ENCODE measurements around the gene RNF213.

The RNF213 gene

DNA sequence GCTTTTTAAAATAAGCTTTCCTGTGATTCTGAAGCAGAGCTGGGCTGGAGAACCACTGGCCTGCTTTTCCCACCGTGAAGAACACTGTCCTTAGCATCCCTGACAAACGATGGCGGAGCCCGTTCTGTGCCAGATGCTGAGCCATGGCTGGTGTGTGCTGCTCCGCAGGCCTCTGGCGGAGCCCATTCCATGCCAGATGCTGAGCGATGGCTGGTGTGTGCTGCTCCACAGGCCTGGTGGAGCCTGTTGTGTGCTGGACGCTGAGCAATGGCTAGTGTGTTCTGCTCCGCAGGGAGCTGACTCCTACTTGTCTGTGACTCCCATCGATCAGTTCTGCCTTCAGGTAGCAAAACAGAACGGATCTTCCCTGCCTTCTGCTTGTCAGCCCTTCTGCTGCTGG is 158.6 kb downstream of the RNF213 start:
- H3K4me3 ChIP-seq (replicated peaks; ENCODE audit: insufficient read depth, low read length): no peak overlapping the region
- no peak for DNase-seq (ENCODE audit: low read depth in 1 of 2, low spot score in 1 of 2)
- peaks cover 3% of the 10 kb centered on the region for H3K27me3 ChIP-seq (ENCODE audit: insufficient read depth, poor library complexity, severe bottlenecking)
- TF ChIP-seq, protein P1, sequence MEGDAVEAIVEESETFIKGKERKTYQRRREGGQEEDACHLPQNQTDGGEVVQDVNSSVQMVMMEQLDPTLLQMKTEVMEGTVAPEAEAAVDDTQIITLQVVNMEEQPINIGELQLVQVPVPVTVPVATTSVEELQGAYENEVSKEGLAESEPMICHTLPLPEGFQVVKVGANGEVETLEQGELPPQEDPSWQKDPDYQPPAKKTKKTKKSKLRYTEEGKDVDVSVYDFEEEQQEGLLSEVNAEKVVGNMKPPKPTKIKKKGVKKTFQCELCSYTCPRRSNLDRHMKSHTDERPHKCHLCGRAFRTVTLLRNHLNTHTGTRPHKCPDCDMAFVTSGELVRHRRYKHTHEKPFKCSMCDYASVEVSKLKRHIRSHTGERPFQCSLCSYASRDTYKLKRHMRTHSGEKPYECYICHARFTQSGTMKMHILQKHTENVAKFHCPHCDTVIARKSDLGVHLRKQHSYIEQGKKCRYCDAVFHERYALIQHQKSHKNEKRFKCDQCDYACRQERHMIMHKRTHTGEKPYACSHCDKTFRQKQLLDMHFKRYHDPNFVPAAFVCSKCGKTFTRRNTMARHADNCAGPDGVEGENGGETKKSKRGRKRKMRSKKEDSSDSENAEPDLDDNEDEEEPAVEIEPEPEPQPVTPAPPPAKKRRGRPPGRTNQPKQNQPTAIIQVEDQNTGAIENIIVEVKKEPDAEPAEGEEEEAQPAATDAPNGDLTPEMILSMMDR (IDR thresholded peaks at IDR 0.05; ENCODE audit: insufficient read depth, low read length): no peak
- TF ChIP-seq GABPA (IDR thresholded peaks at IDR 0.05; ENCODE audit: low read depth): no peak
- no peak for TF ChIP-seq SPI1 (IDR thresholded peaks at IDR 0.05; ENCODE audit: borderline replicate concordance, low read depth)
- no peak for TF ChIP-seq POLR2AphosphoS5 (IDR thresholded peaks at IDR 0.05; ENCODE audit: low read depth)
- TF ChIP-seq, protein P2, sequence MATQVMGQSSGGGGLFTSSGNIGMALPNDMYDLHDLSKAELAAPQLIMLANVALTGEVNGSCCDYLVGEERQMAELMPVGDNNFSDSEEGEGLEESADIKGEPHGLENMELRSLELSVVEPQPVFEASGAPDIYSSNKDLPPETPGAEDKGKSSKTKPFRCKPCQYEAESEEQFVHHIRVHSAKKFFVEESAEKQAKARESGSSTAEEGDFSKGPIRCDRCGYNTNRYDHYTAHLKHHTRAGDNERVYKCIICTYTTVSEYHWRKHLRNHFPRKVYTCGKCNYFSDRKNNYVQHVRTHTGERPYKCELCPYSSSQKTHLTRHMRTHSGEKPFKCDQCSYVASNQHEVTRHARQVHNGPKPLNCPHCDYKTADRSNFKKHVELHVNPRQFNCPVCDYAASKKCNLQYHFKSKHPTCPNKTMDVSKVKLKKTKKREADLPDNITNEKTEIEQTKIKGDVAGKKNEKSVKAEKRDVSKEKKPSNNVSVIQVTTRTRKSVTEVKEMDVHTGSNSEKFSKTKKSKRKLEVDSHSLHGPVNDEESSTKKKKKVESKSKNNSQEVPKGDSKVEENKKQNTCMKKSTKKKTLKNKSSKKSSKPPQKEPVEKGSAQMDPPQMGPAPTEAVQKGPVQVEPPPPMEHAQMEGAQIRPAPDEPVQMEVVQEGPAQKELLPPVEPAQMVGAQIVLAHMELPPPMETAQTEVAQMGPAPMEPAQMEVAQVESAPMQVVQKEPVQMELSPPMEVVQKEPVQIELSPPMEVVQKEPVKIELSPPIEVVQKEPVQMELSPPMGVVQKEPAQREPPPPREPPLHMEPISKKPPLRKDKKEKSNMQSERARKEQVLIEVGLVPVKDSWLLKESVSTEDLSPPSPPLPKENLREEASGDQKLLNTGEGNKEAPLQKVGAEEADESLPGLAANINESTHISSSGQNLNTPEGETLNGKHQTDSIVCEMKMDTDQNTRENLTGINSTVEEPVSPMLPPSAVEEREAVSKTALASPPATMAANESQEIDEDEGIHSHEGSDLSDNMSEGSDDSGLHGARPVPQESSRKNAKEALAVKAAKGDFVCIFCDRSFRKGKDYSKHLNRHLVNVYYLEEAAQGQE (IDR thresholded peaks at IDR 0.05; ENCODE audit: insufficient replicate concordance, low read depth): no peak
- no peak overlapping the region for H3K27ac ChIP-seq (replicated peaks)

DNA sequence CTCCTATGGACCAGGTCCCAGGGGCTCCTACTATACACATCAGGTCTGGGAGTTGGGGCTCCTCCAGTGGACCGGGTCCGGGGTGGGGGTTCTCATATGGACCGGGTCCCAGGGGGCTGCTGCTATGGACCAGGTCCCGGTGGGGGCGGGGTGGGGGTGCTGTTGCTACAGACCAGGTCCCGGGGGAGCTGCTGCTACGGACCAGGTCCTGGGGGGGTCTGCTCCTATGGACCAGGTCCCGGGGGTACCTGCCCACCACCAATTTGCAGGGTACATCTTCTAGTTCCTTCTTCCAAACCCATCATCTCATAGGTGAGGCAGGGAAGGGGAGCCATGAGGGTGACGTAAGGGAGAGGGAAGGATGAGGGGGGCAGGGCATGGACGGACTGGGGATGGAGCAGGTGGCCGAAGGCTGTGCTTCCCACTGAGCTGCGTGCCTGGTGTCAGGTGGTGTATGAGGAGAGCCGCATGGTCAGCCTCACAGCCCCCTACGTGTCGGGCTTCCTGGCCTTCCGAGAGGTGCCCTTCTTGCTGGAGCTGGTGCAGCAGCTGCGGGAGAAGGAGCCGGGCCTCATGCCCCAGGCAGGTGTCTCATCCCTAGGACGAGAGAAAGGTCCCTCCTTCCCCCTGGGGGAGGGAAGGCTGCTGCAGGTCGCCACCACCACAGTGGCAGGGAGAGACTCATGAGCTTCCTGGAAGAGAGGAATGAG is 160.9 kb downstream of the RNF213 start:
- no peak for DNase-seq (ENCODE audit: low read depth in 1 of 2, low spot score in 1 of 2)
- H3K4me3 ChIP-seq (replicated peaks; ENCODE audit: insufficient read depth, low read length): no peak overlapping the region
- TF ChIP-seq, protein P1 (IDR thresholded peaks at IDR 0.05; ENCODE audit: insufficient read depth, low read length): no peak
- TF ChIP-seq GABPA (IDR thresholded peaks at IDR 0.05; ENCODE audit: low read depth): no peak
- no peak for TF ChIP-seq SPI1 (IDR thresholded peaks at IDR 0.05; ENCODE audit: borderline replicate concordance, low read depth)
- TF ChIP-seq POLR2AphosphoS5 (IDR thresholded peaks at IDR 0.05; ENCODE audit: low read depth): no peak
- TF ChIP-seq, protein P2 (IDR thresholded peaks at IDR 0.05; ENCODE audit: insufficient replicate concordance, low read depth): no peak
- H3K27me3 ChIP-seq (ENCODE audit: insufficient read depth, poor library complexity, severe bottlenecking): peaks cover 6% of the 10 kb centered on the region
- no peak overlapping the region for H3K27ac ChIP-seq (replicated peaks)

- Histone ChIP-seq H3K4me3 (replicated peaks; ENCODE audit: insufficient read depth, low read length) (no peak overlapping the region), H3K27ac (replicated peaks) (no peak overlapping the region), H3K27me3 (ENCODE audit: insufficient read depth, poor library complexity, severe bottlenecking) (peaks cover 6% of the 10 kb centered on the region)
- TF ChIP-seq GABPA (IDR thresholded peaks at IDR 0.05; ENCODE audit: low read depth): no peak
- DNase-seq (ENCODE audit: low read depth in 1 of 2, low spot score in 1 of 2): no peak
Measured at GRCh38 chr17:80422276-80422675, 161.6 kb downstream of the RNF213 start.

- H3K4me3 ChIP-seq (replicated peaks; ENCODE audit: insufficient read depth, low read length): no peak overlapping the region
- DNase-seq (ENCODE audit: low read depth in 1 of 2, low spot score in 1 of 2): no peak
- no peak overlapping the region for H3K27ac ChIP-seq (replicated peaks)
- TF ChIP-seq POLR2AphosphoS5 (IDR thresholded peaks at IDR 0.05; ENCODE audit: low read depth) (no peak), SPI1 (IDR thresholded peaks at IDR 0.05; ENCODE audit: borderline replicate concordance, low read depth) (no peak), GABPA (IDR thresholded peaks at IDR 0.05; ENCODE audit: low read depth) (no peak)
- TF ChIP-seq, protein P2 (IDR thresholded peaks at IDR 0.05; ENCODE audit: insufficient replicate concordance, low read depth): no peak
- TF ChIP-seq, protein P1 (IDR thresholded peaks at IDR 0.05; ENCODE audit: insufficient read depth, low read length): no peak
- peaks cover 6% of the 10 kb centered on the region for H3K27me3 ChIP-seq (ENCODE audit: insufficient read depth, poor library complexity, severe bottlenecking)
Measured at GRCh38 chr17:80422981-80423380, 162.3 kb downstream of the RNF213 start.
